ENCODE measurements around the gene ELF3.

DNA sequence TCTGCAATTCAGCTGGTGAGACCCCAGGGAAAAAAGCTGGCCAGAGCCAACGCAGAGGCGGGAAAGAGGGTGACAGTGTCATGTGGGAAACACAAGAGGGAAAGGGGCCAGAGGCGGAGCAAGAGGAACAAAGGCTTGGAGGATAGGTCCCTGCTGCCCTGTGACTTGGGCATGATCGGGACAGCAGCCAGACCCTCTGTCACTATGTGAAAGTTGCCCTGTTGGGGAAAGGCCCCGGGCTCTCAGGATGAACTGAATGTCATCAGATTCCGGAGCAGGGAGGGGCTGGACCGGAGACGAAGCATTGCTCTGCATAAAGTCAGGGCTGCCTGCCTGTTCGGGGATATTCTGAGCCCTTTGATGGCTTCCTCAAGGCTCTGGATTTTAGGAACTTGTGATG, 5.7 kb upstream of the ELF3 start:
- TF ChIP-seq, protein P1, sequence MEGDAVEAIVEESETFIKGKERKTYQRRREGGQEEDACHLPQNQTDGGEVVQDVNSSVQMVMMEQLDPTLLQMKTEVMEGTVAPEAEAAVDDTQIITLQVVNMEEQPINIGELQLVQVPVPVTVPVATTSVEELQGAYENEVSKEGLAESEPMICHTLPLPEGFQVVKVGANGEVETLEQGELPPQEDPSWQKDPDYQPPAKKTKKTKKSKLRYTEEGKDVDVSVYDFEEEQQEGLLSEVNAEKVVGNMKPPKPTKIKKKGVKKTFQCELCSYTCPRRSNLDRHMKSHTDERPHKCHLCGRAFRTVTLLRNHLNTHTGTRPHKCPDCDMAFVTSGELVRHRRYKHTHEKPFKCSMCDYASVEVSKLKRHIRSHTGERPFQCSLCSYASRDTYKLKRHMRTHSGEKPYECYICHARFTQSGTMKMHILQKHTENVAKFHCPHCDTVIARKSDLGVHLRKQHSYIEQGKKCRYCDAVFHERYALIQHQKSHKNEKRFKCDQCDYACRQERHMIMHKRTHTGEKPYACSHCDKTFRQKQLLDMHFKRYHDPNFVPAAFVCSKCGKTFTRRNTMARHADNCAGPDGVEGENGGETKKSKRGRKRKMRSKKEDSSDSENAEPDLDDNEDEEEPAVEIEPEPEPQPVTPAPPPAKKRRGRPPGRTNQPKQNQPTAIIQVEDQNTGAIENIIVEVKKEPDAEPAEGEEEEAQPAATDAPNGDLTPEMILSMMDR (conservative IDR thresholded peaks at IDR 0.05), result no peak
- no peak for TF ChIP-seq ZFX (IDR thresholded peaks at IDR 0.05)
